Cardiac ventricle fibroblast (primary cell): ENCODE results near the gene SIT1. TPM values are rescaled to one million over a fixed set of nuclear protein-coding genes. Genes with fewer than 3 reads are reported as not detected.

Experiments used
- total RNA-seq: library from RNA; depleted of rRNA; stranded (reverse); fragments of >200 nt; gene quantifications from 2 replicates; pipeline ENCODE4 v1.2.3, GENCODE V29; 2015

The SIT1 gene
- not detected in 2 replicates for total RNA-seq

GRCh38 chr9:35650341-35651158, at the start of gene SIT1:
TSS of gene SIT1 (minus strand) at chr9:35650931. CDS start at chr9:35650853, 78 bp downstream.

GRCh38 chr9:35689542-35690293, 39.0 kb upstream of the SIT1 start, which contains the start of gene TPM2:
TSS of gene TPM2 (minus strand) at chr9:35689925. CDS start at chr9:35689817, 108 bp downstream.

GRCh38 chr9:35673132-35674024, 22.6 kb upstream of the SIT1 start, which contains the start of gene CA9:
TSS of gene CA9 (plus strand) at chr9:35673928. CDS start at chr9:35673960, 32 bp downstream.

GRCh38 chr9:35664531-35665470, 14.1 kb upstream of the SIT1 start, which contains the start of gene ARHGEF39:
TSS of gene ARHGEF39 (minus strand) at chr9:35665195. CDS start at chr9:35665169, 26 bp downstream.

GRCh38 chr9:35658137-35658967, 7.6 kb upstream of the SIT1 start, which contains the start of gene CCDC107:
TSS of gene CCDC107 (plus strand) at chr9:35658292. CDS start at chr9:35658380, 88 bp downstream.

GRCh38 chr9:35657546-35658136, 6.9 kb upstream of the SIT1 start, which contains the start of gene RMRP:
TSS of gene RMRP (minus strand) at chr9:35658019.

GRCh38 chr9:35618325-35618727, 32.4 kb downstream of the SIT1 start, which contains the start of gene CD72:
TSS of gene CD72 (minus strand) at chr9:35618413. CDS start at chr9:35618303, 110 bp downstream.

GRCh38 chr9:35604578-35605350, 46.0 kb downstream of the SIT1 start, which contains the start of gene TESK1:
TSS of gene TESK1 (plus strand) at chr9:35605262. CDS start at chr9:35605620, 358 bp downstream.

Other genes starting within 250 kb of the SIT1 start
- 15.7 and 17.8 TPM in 2 replicates for gene RUSC2, start 160.8 kb downstream of the SIT1 start, total RNA-seq
- gene TESK1, start 45.7 kb downstream of the SIT1 start, total RNA-seq, result 17.8 and 21.0 TPM in 2 replicates
- 2.1 and 3.3 TPM in 2 replicates for gene CD72, start 32.5 kb downstream of the SIT1 start, total RNA-seq
- gene RMRP, start 7.1 kb upstream of the SIT1 start, total RNA-seq, result 5,423 and 6,533 TPM in 2 replicates
- 17.2 and 26.8 TPM in 2 replicates for gene CCDC107, start 7.4 kb upstream of the SIT1 start, total RNA-seq
- 0.19 and 0.34 TPM in 2 replicates for gene ARHGEF39, start 14.3 kb upstream of the SIT1 start, total RNA-seq
- 3.5 and 3.9 TPM in 2 replicates for gene CA9, start 23.0 kb upstream of the SIT1 start, total RNA-seq
- 721 and 812 TPM in 2 replicates for gene TPM2, start 39.0 kb upstream of the SIT1 start, total RNA-seq
- gene TLN1, start 81.3 kb upstream of the SIT1 start, total RNA-seq, result 242 and 279 TPM in 2 replicates
- 51.6 and 54.9 TPM in 2 replicates for gene CREB3, start 81.7 kb upstream of the SIT1 start, total RNA-seq
- 13.3 and 17.5 TPM in 2 replicates for gene GBA2, start 98.3 kb upstream of the SIT1 start, total RNA-seq
- gene RGP1, start 98.4 kb upstream of the SIT1 start, total RNA-seq, result 13.4 and 16.3 TPM in 2 replicates
- gene MSMP, start 103.3 kb upstream of the SIT1 start, total RNA-seq, result not detected in 2 replicates
- 31.5 and 39.7 TPM in 2 replicates for gene NPR2, start 140.7 kb upstream of the SIT1 start, total RNA-seq
- gene SPAG8, start 161.3 kb upstream of the SIT1 start, total RNA-seq, result 1.4 TPM in 1 of 2 replicates, not detected in the other
- gene HINT2, start 164.1 kb upstream of the SIT1 start, total RNA-seq, result 13.8 and 25.5 TPM in 2 replicates
- not detected in 2 replicates for gene FAM221B, start 177.8 kb upstream of the SIT1 start, total RNA-seq
- gene TMEM8B, start 178.3 kb upstream of the SIT1 start, total RNA-seq, result 3.6 and 3.7 TPM in 2 replicates
- gene OR13J1, start 219.5 kb upstream of the SIT1 start, total RNA-seq, result not detected in 2 replicates